HL-60 (cell line): ENCODE data around the gene TBX18.

Source experiments
- CTCF ChIP-seq: IDR thresholded peaks from one replicate; pipeline ENCODE4 v1.5.1; 2011; ENCODE audit warnings: low read length, control low read depth, inconsistent platforms; ENCODE audit not compliant: insufficient read depth
- GABPA ChIP-seq: IDR thresholded peaks from 2 replicates; pipeline ENCODE4 v1.6.1; 2012; ENCODE audit warnings: low read depth
- POLR2AphosphoS5 ChIP-seq: IDR thresholded peaks from 2 replicates; pipeline ENCODE4 v1.6.1; 2012; ENCODE audit warnings: low read depth
- REST ChIP-seq: IDR thresholded peaks from 2 replicates; pipeline ENCODE4 v1.6.1; 2012; ENCODE audit warnings: low read depth; ENCODE audit not compliant: insufficient replicate concordance

GRCh38 chr6:84731401-84731800 lies 33.0 kb downstream of the TBX18 start:
- TF ChIP-seq GABPA = no peak
- TF ChIP-seq CTCF = no peak
- no peak for TF ChIP-seq POLR2AphosphoS5
- TF ChIP-seq REST = no peak
